Stimulated activated CD4-positive, alpha-beta T cell treated with anti-CD3 and anti-CD28 coated beads, Interleukin-4, amount 100 ng/mL, for 48 hours (primary cell): ENCODE results near the gene ARSD.

ENCODE experiments used
- DNase-seq, 2 donors: peaks; one replicate each; pipeline ENCODE4 v3.0.0-alpha.2; 2020; ENCODE audit warnings: low read depth in 2 of 2

ARSD gene

DNA sequence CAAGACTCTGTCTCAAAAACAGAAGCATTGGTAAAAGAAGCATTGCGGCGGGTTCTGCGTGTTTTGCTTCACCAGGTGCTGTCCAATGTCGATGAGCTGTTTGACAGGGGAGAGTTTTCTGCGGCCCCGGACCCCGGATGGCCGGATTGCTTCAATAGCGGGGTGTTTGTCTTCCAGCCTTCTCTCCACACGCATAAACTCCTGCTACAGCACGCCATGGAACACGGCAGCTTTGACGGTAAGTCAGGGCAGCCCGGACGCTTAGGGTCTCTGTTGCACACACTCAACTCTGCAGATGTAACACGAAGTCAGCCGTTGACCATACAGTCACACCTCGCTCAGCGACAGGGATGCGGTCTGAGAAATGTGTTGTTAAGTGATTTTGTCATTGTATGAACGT lies 74.2 kb downstream of the ARSD start:
- no peak for DNase-seq
